ENCODE data around the gene TRAPPC3L.

GRCh38 chr6:116451916-116452315 lies 93.6 kb downstream of the TRAPPC3L start:
- TF ChIP-seq POLR2A (IDR thresholded peaks at IDR 0.05; ENCODE audit: low read depth, low read length) (no peak), POLR2AphosphoS5 (IDR thresholded peaks at IDR 0.05; ENCODE audit: low read depth, low read length) (no peak), TAF1 (IDR thresholded peaks at IDR 0.05; ENCODE audit: low read depth, low read length) (no peak), PAX5 (IDR thresholded peaks at IDR 0.05; ENCODE audit: insufficient read depth, low read length, severe bottlenecking) (no peak), POU2F2 (IDR thresholded peaks at IDR 0.05; ENCODE audit: low read depth, low read length) (no peak)
